HG03064 (cell line): ENCODE results near the gene ZDHHC11B.
"Not testable (repeated sequence)": the region's sequence is repeated elsewhere in the genome, so short reads cannot be mapped to it uniquely, and the experiment has no call there.

Experiments used
- ATAC-seq: cut with Tn5 transposase; IDR thresholded peaks from one replicate; pipeline ENCODE4 v1.9.1; 2021; ENCODE audit warnings: low read depth; ENCODE audit not compliant: unreplicated experiment

ZDHHC11B gene

GRCh38 chr5:785181-785705, 714 bp upstream of the ZDHHC11B start:
- not testable (repeated sequence) for ATAC-seq

- ATAC-seq, result not testable (repeated sequence)
These were observed 575 bp downstream of the ZDHHC11B start for GRCh38 chr5:783881-784427.

- not testable (repeated sequence) for ATAC-seq
These were observed 1.3 kb downstream of the ZDHHC11B start for GRCh38 chr5:783049-783802.

GRCh38 chr5:782356-782755, 2.2 kb downstream of the ZDHHC11B start:
- not testable (repeated sequence) for ATAC-seq

GRCh38 chr5:780571-780970, 4.0 kb downstream of the ZDHHC11B start:
- not testable (repeated sequence) for ATAC-seq

GRCh38 chr5:778967-779366, 5.6 kb downstream of the ZDHHC11B start:
- not testable (repeated sequence) for ATAC-seq

- ATAC-seq, result not testable (repeated sequence)
These were observed 6.1 kb downstream of the ZDHHC11B start for GRCh38 chr5:778421-778820.

GRCh38 chr5:777756-778161, 6.8 kb downstream of the ZDHHC11B start:
- no peak for ATAC-seq

- ATAC-seq, result no peak
These were observed 7.4 kb downstream of the ZDHHC11B start for GRCh38 chr5:776862-777711.

GRCh38 chr5:775961-776861, 8.3 kb downstream of the ZDHHC11B start:
- no peak for ATAC-seq

GRCh38 chr5:775595-775960, 9.0 kb downstream of the ZDHHC11B start:
- ATAC-seq, result not testable (repeated sequence)

GRCh38 chr5:774854-775505, 9.5 kb downstream of the ZDHHC11B start:
- ATAC-seq, result not testable (repeated sequence)

- ATAC-seq, result not testable (repeated sequence)
These were observed 10.2 kb downstream of the ZDHHC11B start for GRCh38 chr5:774304-774703.

- no peak for ATAC-seq
These were observed 10.8 kb downstream of the ZDHHC11B start for GRCh38 chr5:773517-774264.

- not testable (repeated sequence) for ATAC-seq
These were observed 11.6 kb downstream of the ZDHHC11B start for GRCh38 chr5:772931-773330.

GRCh38 chr5:772547-772890, 12.0 kb downstream of the ZDHHC11B start:
- ATAC-seq, result not testable (repeated sequence)

GRCh38 chr5:771841-772546, 12.5 kb downstream of the ZDHHC11B start:
- ATAC-seq, result not testable (repeated sequence)

GRCh38 chr5:771087-771781, 13.3 kb downstream of the ZDHHC11B start:
- ATAC-seq, result not testable (repeated sequence)
